IPS DF 4.7 (cell line): ENCODE data around the gene PAEP.
"Not testable (repeated sequence)": the region's sequence is repeated elsewhere in the genome, so short reads cannot be mapped to it uniquely, and the experiment has no call there.

Experiments used
- DNase-seq: peaks from one replicate; pipeline ENCODE4 v3.0.0-alpha.2; 2013; ENCODE audit warnings: low spot score; ENCODE audit errors: extremely low read depth

PAEP gene

GRCh38 chr9:135525241-135526088 is 36.1 kb upstream of the PAEP start:
- DNase-seq, result no peak

DNA sequence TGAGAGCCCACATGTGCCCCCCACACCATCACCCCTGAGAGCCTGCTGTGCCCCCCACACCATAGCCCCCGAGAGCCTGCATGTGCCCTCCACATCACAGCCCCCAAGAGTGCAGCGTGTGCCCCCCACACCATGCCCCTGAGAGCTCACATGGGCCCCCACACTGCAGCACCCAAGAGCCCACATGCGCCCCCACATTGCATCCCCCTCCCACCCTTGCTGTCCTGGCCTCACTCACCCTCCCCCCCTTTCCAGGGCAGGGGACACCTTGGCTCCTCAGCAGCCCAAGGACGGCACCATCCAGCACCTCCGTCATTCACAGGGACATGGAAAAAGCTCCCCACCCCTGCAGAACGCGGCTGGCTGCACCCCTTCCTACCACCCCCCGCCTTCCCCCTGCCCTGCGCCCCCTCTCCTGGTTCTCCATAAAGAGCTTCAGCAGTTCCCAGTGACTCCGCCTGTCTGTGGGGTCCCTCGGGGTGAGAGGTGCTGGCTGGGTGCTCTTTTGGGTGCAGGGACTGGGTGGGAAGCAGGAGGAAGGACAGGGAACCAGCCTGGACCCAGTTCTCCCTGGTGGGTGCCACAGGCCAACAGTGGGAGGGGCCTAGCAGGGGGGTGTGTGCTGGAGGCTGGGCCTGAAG is 35.3 kb upstream of the PAEP start:
- no peak for DNase-seq

GRCh38 chr9:135526730-135527571 is 34.6 kb upstream of the PAEP start:
- no peak for DNase-seq

DNA sequence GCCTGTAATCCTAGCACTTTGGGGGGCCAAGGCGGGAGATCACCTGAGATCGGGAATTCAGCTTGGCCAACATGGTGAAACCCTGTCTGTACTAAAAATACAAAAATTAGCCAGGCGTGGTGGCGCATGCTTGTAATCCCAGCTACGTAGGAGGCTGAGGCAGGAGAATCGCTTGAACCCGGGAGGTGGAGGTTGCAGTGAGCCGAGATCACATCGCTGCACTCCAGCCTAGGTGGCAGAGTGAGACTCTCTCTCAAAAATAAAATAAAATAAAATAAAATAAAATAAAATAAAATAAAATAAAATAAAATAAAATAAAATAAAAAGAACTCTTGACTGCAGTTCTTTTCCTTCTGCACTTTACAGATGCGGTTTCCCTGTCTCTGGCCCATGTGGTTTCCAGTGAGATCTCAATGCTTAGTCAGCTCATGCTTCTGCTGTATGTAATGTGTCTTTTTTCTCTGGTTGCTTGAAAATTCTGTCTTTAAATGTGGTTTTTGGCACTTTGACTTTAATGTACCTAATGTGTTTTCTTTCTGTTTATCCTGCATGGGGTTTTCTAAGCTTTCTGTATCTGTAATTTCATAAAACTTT is 32.6 kb upstream of the PAEP start:
- DNase-seq, result not testable (repeated sequence)

GRCh38 chr9:135530146-135530545 is 31.4 kb upstream of the PAEP start:
- no peak for DNase-seq

- no peak for DNase-seq
Observed at GRCh38 chr9:135531096-135531495, 30.5 kb upstream of the PAEP start.

DNA sequence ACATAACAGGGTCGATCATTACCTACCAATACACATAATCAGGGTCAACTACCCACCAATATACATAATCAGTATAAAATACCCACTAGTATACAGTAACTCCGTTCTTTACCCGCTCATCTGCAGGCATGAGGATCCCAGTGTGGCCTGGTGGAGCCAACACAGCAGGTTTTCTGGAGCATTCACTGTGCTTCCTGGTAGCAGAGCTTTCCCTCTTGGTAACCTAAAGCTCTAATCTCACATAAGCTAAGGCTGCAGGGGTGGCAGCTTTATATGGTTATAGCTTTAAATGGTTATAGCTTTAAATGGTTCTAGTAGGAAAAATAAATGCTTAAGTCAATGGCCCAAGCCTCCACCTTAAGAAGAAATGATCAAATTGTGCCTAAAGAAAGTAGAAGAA is 28.4 kb upstream of the PAEP start:
- no peak for DNase-seq

GRCh38 chr9:135533674-135534073 is 27.9 kb upstream of the PAEP start:
- no peak for DNase-seq

- DNase-seq, result not testable (repeated sequence)
Observed at GRCh38 chr9:135534192-135534711, 27.3 kb upstream of the PAEP start.

DNA sequence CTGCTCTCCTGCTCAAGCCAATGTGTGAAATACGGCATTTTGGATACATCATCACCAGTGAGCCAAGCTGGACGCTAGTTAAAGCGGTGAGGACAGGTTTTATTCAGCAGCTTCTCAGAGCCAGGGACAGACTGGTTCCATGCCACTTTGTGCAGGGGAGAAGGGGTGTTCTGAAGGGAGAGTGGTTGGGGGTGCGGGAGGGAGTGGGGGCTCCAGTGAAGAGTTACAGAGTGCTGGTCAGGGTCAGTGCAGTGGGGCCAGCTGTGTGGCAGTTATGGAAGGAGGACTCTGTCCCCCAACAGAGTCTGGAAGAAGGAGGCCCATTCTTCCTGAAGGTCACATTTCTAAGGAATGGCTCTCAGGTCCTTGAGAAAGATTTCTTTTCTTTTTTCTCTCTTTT is 26.7 kb upstream of the PAEP start:
- not testable (repeated sequence) for DNase-seq

DNA sequence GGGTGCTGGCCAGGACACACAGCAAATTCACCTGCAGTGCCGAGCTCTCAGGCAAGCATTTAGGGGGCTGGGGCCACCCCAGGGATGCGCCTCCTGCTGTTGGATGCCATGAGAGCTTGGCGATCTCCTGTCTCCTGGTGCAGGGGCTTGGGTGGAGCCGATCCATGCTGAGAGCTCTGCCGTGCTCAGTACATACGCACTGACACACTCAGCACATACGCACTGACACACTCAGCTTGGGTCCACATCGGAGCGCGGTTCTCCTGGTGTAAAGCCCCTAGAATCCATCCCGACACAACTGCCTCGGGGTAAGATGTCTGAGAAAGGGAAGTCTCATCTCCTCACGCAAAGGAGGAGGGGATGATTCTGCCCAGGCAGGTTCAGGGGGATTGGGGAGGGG is 25.9 kb upstream of the PAEP start:
- not testable (repeated sequence) for DNase-seq

DNA sequence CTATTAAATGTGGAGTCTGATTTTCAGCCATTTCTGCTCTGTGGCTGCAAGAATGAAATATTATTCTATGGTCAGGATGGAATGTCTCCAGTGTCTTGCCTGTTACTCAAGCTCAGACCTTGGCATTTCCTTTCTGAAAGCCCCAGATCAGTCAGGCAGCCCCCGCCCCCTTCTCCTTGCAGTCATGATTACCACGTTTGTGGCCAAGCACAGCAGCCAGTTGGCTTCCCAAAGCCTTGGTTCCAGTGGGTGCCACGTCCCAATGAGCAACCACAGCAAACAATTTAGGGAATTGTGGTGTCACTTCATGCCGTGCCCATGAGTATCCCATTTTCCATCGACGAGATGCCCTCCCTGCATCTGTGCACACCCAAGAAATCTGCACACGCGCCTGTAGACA is 25.3 kb upstream of the PAEP start:
- no peak for DNase-seq

DNA sequence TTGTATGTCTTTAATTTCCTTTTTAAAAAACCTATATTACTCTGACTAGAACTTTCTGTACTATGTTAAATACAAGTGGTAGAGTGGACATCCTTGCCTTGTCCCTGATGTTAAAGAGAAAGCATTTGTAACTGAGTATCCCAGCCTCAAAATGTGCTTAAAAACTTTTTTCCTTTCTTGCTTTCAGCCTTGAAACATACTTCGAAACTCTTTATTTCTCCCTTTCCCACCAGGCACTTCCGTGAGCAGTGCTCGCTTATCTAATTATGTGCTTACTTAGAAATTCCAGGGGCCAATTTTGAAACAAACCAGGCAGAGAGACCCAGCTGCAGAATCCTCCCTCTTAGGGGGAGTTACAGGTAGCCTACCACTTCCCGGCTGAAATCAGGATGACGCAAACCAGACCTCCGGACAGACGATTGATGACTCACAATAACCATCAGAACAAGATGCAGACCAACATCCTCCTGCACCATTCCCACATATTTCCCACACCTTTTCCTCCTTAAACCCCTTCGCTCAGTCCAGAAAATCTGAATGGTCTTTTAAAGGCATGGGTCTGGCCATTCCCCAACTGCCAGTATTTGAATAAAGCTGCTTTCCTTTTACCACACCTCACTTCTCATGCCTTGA is 18.2 kb upstream of the PAEP start:
- not testable (repeated sequence) for DNase-seq

DNA sequence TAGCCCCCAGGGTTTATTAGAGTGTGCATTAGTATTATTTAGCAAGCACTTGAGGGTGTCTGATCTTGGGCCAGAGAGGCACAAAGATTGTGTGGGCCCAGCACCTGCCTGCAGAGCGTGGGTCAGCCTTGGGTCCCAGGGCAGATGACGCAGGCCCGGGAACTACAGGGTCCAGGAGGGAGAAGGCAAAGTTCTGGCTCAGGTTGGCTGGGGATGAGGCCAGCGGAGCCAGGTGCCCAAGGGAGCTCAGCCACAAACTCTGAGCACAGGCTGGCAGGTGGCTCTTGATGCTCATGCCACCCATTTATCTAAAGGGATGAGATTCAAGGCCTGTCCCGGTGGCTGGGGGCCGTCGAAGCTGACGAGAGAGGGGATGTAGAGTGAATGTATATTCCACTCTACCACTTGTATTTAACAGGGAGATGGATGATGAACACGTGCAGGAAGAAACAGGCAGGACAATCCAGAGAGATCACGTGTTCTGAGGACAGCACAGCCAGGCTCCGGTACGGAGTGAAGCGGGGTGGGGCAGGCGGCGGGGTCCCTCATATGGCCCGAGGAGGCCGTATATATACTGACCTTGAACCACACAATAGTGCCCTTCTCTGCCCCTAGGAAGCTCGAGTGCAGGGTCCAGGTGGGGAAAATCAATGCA is 16.4 kb upstream of the PAEP start:
- DNase-seq, result no peak

DNA sequence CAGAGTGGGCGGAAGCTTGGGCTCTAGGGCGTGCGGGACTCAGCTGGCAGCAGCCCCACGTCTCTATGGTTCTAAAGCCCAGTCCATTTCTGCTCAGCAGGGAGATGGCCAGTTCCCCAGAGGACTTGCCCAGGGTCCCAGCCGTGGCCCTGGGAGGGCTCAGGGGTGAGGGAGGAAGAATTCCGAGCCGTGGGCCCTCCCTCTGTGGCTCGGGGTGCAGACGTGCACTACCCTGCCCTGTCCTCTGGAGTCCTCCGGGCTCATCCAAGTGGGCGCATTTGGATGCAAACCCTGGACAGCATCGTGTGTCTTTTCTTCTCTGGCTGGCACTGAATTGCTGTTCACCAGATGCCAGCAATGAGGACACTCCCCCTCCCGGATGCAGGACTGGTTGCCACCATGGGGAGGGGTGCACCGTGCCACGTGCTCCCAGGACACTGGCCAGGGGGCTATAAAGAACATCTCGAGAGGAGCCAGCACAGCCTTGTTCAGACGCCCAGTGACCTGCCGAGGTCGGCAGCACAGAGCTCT is 15.8 kb upstream of the PAEP start, which contains the start of gene OBP2A:
Gene OBP2A (plus strand): TSS at position 481 of the 531 bp plus-strand sequence. CDS start 55 bp downstream, outside the sequence.
- DNase-seq, result not testable (repeated sequence)

- not testable (repeated sequence) for DNase-seq
Observed at GRCh38 chr9:135546792-135547617, 14.6 kb upstream of the PAEP start.

- DNase-seq, result no peak
Observed at GRCh38 chr9:135547756-135548736, 13.5 kb upstream of the PAEP start.
